ENCODE measurements around the gene PTCHD4. TPM values are rescaled to one million over a fixed set of nuclear protein-coding genes. Genes with fewer than 3 reads are reported as not detected.
"Not testable (repeated sequence)": the region's sequence is repeated elsewhere in the genome, so short reads cannot be mapped to it uniquely, and the experiment has no call there.

PTCHD4 gene
- total RNA-seq, 4 donors from 2014 or later, result 1.2 to 2.6 (median 1.2) TPM; not detected in 1

DNA sequence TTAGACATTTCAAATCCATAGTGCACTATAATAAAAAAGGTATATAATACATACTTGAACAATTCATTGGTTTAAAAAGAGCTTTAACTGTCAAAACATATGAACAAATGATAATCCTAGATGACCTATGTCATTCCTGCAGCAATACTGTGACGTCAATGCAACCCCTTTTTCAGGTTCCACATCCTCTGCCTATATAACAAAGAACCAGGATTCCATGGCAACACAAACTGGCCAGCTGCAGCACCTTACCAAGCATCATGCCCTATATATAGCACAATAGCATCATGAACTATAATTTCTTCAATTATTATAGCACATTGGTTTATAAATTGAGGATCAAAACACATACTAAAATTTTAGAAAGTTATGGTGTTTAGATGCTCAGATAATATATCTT is 578 bp upstream of the PTCHD4 start:
- 40 to 60% methylated on average over 1 of the region's 1 CpG for WGBS, 2 donors (ENCODE audit: low coverage in 1 of 2)
- no peak overlapping the region for H3K27ac ChIP-seq
- H3K4me1 ChIP-seq, result no peaks in the 10 kb centered on the region
- TF ChIP-seq, protein P1, sequence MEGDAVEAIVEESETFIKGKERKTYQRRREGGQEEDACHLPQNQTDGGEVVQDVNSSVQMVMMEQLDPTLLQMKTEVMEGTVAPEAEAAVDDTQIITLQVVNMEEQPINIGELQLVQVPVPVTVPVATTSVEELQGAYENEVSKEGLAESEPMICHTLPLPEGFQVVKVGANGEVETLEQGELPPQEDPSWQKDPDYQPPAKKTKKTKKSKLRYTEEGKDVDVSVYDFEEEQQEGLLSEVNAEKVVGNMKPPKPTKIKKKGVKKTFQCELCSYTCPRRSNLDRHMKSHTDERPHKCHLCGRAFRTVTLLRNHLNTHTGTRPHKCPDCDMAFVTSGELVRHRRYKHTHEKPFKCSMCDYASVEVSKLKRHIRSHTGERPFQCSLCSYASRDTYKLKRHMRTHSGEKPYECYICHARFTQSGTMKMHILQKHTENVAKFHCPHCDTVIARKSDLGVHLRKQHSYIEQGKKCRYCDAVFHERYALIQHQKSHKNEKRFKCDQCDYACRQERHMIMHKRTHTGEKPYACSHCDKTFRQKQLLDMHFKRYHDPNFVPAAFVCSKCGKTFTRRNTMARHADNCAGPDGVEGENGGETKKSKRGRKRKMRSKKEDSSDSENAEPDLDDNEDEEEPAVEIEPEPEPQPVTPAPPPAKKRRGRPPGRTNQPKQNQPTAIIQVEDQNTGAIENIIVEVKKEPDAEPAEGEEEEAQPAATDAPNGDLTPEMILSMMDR (IDR thresholded peaks at IDR 0.05), result no peak
- TF ChIP-seq POLR2A (IDR thresholded peaks at IDR 0.05) (no peak), EP300 (IDR thresholded peaks at IDR 0.05) (no peak), POLR2AphosphoS5 (IDR thresholded peaks at IDR 0.05) (no peak)
- H3K27me3 ChIP-seq, result no peaks in the 10 kb centered on the region
- H3K36me3 ChIP-seq, result no peaks in the 10 kb centered on the region
- no peak overlapping the region for H3K4me3 ChIP-seq
- no peaks in the 10 kb centered on the region for H3K9me3 ChIP-seq
- no peak for ATAC-seq

DNA sequence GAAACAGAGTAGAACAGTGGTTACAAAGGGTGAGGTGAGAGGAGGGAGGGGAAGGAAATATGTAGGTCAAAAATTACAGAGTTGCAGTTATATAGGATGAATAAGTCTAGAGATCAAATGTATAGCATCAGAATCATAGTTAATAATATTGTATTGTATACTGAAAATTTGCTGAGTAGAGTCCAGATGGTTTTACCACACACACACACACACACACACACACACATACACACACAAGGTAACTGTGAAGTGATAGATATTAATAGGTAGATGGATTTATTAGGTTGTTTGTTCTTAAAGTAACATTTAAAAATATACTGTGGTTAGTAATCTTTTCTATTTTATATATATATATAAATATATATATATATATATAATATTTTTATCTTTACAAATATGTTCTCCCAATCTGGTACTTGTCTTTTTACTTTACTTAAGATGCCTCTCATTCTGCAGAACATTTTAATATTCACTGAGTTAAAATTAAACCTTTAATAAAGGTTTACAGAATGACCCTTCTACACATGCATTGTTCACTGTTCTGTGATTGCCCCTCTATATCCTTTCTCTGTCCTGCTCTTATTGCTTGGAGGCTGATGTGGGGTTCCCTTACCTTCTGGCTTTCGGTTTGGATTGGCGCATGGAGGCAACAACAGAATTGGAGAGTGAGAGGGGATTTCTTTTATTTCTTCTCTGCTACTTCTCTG is 408 bp downstream of the PTCHD4 start:
- Histone ChIP-seq H3K36me3 (no peaks in the 10 kb centered on the region), H3K4me3 (no peak overlapping the region), H3K9me3 (no peaks in the 10 kb centered on the region), H3K27me3 (no peaks in the 10 kb centered on the region), H3K4me1 (no peaks in the 10 kb centered on the region), H3K27ac (no peak overlapping the region)
- ATAC-seq, result no peak
- no CpG with 5 or more reads among the region's 2 CpGs for WGBS, 2 donors (ENCODE audit: low coverage in 1 of 2)
- TF ChIP-seq EP300 (IDR thresholded peaks at IDR 0.05) (no peak), POLR2A (IDR thresholded peaks at IDR 0.05) (no peak), POLR2AphosphoS5 (IDR thresholded peaks at IDR 0.05) (no peak)
- TF ChIP-seq, protein P1 (IDR thresholded peaks at IDR 0.05), result no peak

DNA sequence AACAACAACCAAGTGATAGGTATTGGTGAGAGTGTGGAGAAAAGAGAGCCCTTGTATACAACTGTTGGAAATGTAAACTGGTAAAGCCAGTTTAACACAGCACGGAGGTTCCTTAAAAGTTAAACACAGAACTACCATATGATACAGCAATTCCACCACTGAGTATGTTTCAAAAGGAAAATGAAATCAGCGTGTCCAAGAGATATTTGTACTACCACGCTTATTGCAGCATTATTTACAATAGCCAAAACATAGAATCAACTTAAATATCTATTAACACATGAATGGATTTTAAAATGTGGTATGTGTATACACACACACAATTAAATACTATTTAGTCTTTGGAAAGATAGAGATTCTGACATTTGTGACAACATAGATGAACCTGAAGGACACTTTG is 1.1 kb downstream of the PTCHD4 start:
- 29 to 52% methylated on average over 3 of the region's 3 CpGs for WGBS, 2 donors (ENCODE audit: low coverage in 1 of 2)
- no peak overlapping the region for H3K27ac ChIP-seq
- H3K4me3 ChIP-seq, result no peak overlapping the region

DNA sequence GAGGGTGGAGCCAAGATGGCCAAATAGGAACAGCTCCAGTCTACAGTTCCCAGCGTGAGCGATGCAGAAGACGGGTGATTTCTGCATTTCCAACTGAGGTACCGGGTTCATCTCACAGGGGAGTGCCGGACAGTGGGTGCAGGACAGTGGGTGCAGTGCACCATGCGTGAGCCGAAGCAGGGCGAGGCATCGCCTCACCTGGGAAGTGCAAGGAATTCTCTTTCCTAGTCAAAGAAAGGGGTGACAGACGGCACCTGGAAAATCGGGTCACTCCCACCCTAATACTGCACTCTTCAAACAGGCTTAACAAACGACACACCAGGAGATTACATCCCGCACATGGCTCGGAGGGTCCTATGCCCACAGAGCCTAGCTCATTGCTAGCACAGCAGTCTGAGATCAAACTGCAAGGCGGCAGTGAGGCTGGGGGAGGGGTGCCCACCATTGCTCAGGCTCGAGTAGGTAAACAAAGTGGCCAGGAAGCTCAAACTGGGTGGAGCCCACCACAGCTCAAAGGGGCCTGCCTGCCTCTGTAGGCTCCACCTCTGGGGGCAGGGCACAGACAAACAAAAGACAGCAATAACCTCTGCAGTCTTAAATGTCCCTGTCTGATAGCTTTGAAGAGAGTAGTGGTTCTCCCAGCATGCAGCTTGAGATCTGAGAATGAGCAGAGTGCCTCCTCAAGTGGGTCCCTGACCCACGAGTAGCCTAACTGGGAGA is 8.4 kb downstream of the PTCHD4 start:
- not testable (repeated sequence) for H3K36me3 ChIP-seq, ATAC-seq, H3K27me3 ChIP-seq, H3K4me3 ChIP-seq, H3K27ac ChIP-seq, H3K4me1 ChIP-seq, H3K9me3 ChIP-seq
- WGBS, 2 donors (ENCODE audit: low coverage in 1 of 2), result 90 to 98% methylated on average over 7 to 10 of the region's 17 CpGs

More for the DNA sequence above, 1.1 kb downstream of the PTCHD4 start:
- ATAC-seq, result no peak
- Histone ChIP-seq H3K4me1 (no peaks in the 10 kb centered on the region), H3K9me3 (no peaks in the 10 kb centered on the region), H3K27me3 (no peaks in the 10 kb centered on the region), H3K36me3 (no peaks in the 10 kb centered on the region)
- TF ChIP-seq EP300 (IDR thresholded peaks at IDR 0.05), result no peak
- no peak for TF ChIP-seq POLR2A (IDR thresholded peaks at IDR 0.05)
- TF ChIP-seq, protein P1 (IDR thresholded peaks at IDR 0.05), result no peak
- no peak for TF ChIP-seq POLR2AphosphoS5 (IDR thresholded peaks at IDR 0.05)

DNA sequence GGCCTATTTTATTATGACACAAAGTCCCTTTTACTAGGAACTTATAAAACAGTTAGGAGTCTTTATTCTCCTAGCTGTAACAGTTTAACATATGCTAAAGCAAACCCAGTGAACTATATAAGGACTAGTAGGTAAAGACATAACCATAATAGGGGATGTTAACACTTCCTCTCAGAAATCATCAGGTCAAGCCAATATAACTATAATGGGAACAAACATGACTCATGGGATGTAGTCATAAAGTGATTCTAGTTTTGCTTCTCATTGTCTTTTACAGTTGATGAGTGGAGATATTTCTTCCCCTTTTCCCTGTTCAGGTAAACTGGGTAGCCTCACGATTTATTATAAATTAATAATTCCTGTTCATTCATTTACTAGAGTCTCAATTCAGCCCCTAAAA is 9.7 kb downstream of the PTCHD4 start:
- TF ChIP-seq POLR2A (IDR thresholded peaks at IDR 0.05) (no peak), POLR2AphosphoS5 (IDR thresholded peaks at IDR 0.05) (no peak), EP300 (IDR thresholded peaks at IDR 0.05) (no peak)
- TF ChIP-seq, protein P1 (IDR thresholded peaks at IDR 0.05), result no peak
- Histone ChIP-seq H3K4me3 (no peak overlapping the region), H3K4me1 (peaks cover 0 to 6% (median 0%) of the 10 kb centered on the region in 3 donors), H3K27ac (no peak overlapping the region), H3K9me3 (no peaks in the 10 kb centered on the region), H3K27me3 (peaks cover 6% of the 10 kb centered on the region), H3K36me3 (no peaks in the 10 kb centered on the region)
- 57 to 85% methylated on average over 1 of the region's 1 CpG for WGBS, 2 donors (ENCODE audit: low coverage in 1 of 2)
- no peak for ATAC-seq
